Globus pallidus (tissue), 1 donor: Measurements from ENCODE around the gene REEP3.

Source experiments
- DNase-seq: peaks from one replicate; pipeline ENCODE4 v3.0.0-alpha.2; 2015; ENCODE audit warnings: low spot score

REEP3 gene

GRCh38 chr10:63665670-63666134 is 144.5 kb downstream of the REEP3 start:
- no peak for DNase-seq

- no peak for DNase-seq
Measured at GRCh38 chr10:63666836-63667383, 145.7 kb downstream of the REEP3 start.

DNA sequence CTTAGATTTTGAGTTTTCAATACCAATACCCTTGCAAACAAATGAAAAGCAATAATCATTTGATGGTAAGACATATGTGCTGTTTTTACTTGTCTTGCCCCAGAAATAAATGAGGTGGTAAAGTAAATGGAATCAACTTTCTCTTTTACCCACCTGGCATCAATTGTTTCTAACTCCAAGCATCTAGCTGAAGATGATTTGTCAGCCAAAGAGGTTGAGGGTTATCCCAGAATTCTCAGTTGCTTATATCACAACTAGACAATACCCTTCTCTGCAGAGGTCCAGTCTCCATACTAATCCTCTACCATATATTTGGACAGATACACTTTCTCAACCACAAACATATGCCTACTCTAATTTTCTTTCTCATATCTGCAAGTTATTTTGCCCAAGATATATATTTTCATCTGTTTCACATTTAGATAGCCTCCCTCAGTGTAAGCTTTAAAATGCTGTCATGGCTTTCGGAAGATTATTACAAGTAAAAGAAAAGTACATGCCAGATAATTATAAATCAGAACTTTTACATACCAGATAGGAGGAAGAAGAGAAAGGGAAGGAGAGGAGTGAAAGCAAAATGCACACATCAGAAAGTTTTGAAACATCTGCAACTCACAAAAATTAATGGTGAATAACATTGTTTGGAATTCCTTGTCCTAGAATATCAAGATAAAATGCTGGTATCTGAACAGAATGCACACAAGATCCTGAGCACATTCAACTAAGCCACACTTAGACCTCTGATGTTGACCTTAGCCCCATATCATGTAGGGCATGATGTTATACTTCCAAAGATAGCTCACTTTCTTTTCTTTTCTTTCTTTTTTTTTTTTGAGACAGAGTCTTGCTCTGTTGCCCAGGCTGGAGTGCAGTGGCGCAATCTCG is 146.6 kb downstream of the REEP3 start:
- no peak for DNase-seq

- DNase-seq, result no peak
Measured at GRCh38 chr10:63670291-63670898, 149.2 kb downstream of the REEP3 start.

GRCh38 chr10:63671317-63671937 is 150.2 kb downstream of the REEP3 start:
- DNase-seq, result peak; percentile 24

DNA sequence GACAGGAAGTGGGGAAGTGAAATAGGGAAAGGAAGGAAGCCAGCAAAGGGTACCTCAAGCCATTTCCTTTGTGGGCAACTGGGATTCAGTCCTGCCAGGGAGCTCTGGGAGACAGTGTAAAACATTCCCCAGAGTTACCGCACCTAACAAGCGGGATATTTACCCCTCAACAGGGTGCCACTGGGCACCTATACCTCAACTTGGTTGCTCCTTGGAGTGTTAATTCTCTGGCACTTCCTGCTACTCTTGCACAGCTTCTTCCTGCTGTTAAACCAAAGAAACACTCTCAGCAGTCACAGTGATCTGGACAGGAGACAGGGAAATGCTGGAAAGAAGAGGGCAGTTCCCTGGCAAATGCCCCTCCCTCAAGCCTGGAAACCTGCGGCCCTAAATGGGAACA is 151.3 kb downstream of the REEP3 start:
- no peak for DNase-seq

DNA sequence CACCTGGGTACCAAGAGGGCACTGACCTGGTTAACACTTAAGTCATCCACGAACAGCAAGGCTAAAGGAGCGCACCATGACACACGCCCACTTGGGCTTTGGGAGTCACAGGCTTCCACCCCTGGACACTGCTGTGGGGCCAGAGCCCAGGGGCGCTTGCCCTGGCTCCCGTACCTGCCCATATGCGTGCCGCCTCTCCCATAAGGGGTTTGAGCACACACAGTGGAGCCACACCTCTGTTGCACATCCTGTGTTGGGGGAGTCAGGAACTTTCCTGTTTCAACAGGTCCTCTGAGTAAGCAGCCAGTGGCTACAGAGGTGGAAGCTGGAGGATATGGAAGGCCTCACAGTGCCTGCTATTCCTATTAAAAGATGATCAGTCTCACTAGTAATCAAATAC is 152.0 kb downstream of the REEP3 start:
- DNase-seq, result no peak

DNA sequence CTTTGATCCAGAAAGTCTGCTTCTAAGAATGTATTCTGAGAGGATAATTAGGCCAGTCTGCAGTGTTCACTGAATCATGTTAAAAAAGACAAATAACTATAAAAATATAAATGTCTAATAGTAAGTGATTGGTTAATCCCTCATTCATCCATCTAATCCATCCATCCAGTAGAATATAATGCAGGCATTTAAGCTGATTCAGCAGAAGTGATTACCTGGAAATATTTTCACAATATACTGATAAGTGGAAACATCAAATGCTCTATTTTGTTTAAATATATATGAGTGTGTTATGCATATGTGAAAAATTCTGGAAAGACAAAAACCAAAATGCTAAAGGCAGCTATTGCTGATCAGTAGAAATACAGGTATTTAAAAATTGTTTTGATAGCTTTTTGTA is 152.6 kb downstream of the REEP3 start:
- DNase-seq, result no peak
